Stomach (tissue), 9 donors: ENCODE results near the gene DNAH1. TPM values are rescaled to one million over a fixed set of nuclear protein-coding genes. Genes with fewer than 3 reads are reported as not detected.

Experiments
- DNase-seq, 2 donors: peaks; one replicate each; pipeline versions ENCODE4 v3.0.0 to v3.0.0-alpha.2; 2013 to 2019
- H3K27ac ChIP-seq, 5 donors: fragments of 200-600 bp in 4 of 5; sonication (generic) in 4 of 5; one replicate each; pipeline ENCODE4 v1.5.1; 2013 to 2019; ENCODE audit warnings: mild to moderate bottlenecking in 1 of 5, moderate library complexity in 1 of 5
- H3K27me3 ChIP-seq, 3 donors: fragments of 200-600 bp; sonication (generic); one replicate each; pipeline ENCODE4 v1.5.1; 2017 to 2019; ENCODE audit warnings: mixed run types in 1 of 3
- H3K36me3 ChIP-seq, 4 donors: fragments of 200-600 bp; sonication (generic); 1 replicate in 3 of 4; 2 replicates in 1 of 4; pipeline ENCODE4 v1.5.1; 2016 to 2019
- H3K4me1 ChIP-seq, 4 donors: fragments of 200-600 bp; sonication (generic); one replicate each; pipeline ENCODE4 v1.5.1; 2016 to 2019
- H3K4me3 ChIP-seq, 4 donors: fragments of 200-600 bp; sonication (generic) in 3 of 4; one replicate each; pipeline ENCODE4 v1.5.1; 2016 to 2019; ENCODE audit warnings: mild to moderate bottlenecking in 1 of 4
- H3K9me3 ChIP-seq, 4 donors: fragments of 200-600 bp; sonication (generic); one replicate each; pipeline ENCODE4 v1.5.1; 2016 to 2019
- CTCF ChIP-seq, 7 experiments: fragments of 450-650 bp in 4 of 7; fragments of 200-600 bp in 3 of 7; sonication (generic) in 3 of 7; IDR thresholded peaks; one replicate each; pipeline ENCODE4 v1.5.1; 2016 to 2019; ENCODE audit warnings: antibody characterized with exemption in 7 of 7, control low read depth in 2 of 7, mild to moderate bottlenecking in 1 of 7
- EP300 ChIP-seq: sonication (generic); formaldehyde crosslinking; IDR thresholded peaks from one replicate; pipeline ENCODE4 v1.6.1; 2017; ENCODE audit warnings: antibody characterized with exemption
- POLR2A ChIP-seq, 4 donors: fragments of 450-650 bp; IDR thresholded peaks; one replicate each; pipeline ENCODE4 v1.6.1; 2016; ENCODE audit warnings: antibody characterized with exemption in 4 of 4, control low read depth in 2 of 4, mild to moderate bottlenecking in 1 of 4, moderate library complexity in 1 of 4
- POLR2AphosphoS5 ChIP-seq, 3 donors: sonication (generic); formaldehyde crosslinking; IDR thresholded peaks; one replicate each; pipeline ENCODE4 v1.6.1; 2016; ENCODE audit warnings: antibody characterized with exemption in 3 of 3
- WGBS, 5 donors: extraction: QIAGEN DNeasy Blood & Tissue Kit in 3 of 5; methylation state at CpG; one replicate each; pipeline versions ENCODE4 v1.1.5 to v1.1.7; 2013 to 2018; 5-methylcytosine and 5-hydroxymethylcytosine counted together
- intact Hi-C: fragments of 100-400 bp; cut with DNase I; formaldehyde crosslinking; loops from one replicate; pipeline ENCODE4 v1.15.1; 2023; ENCODE audit warnings: low total_unique reads
- polyA plus RNA-seq, 3 donors: library from polyadenylated mRNA; stranded (reverse); fragments of 200-250 nt; gene quantifications; one replicate each; pipeline ENCODE4 v1.2.3, GENCODE V29; 2013
- total RNA-seq, 5 donors: library from RNA; depleted of rRNA; stranded (reverse); fragments of >200 nt; gene quantifications; one replicate each; pipeline versions ENCODE4 v1.1.0 to v1.2.3, GENCODE V29; 2014 to 2016
- donor health status: healthy with polysubstance abuse.
- donor health status: Bipolar disorder and iron deficiency.
- donor health status: healthy.

The DNAH1 gene
- total and polyA plus RNA-seq, 8 donors: 1.9 to 57.6 (median 8.2) TPM

- Histone ChIP-seq H3K36me3 (no peaks in the 10 kb centered on the region), H3K27ac (no peak overlapping the region), H3K27me3 (no peaks in the 10 kb centered on the region), H3K4me1 (peaks cover 0 to 18% (median 13%) of the 10 kb centered on the region in 4 donors), H3K4me3 (peak overlapping the region; percentile 2 to 37 (median 24)), H3K9me3 (no peaks in the 10 kb centered on the region)
- WGBS, 5 donors: 80 to 90% (median 90%) methylated on average over 24 to 25 of the region's 25 CpGs
- intact Hi-C loops: no loop called here
- no peak for DNase-seq
- TF ChIP-seq POLR2A (IDR thresholded peaks at IDR 0.05): no peak
- no peak for TF ChIP-seq POLR2AphosphoS5 (IDR thresholded peaks at IDR 0.05)
- no peak for TF ChIP-seq EP300
- TF ChIP-seq CTCF (IDR thresholded peaks at IDR 0.05): no peak
These were observed 127.9 kb downstream of the DNAH1 start for GRCh38 chr3:52443791-52444687.

- intact Hi-C loops: no loop called here
- no peaks in the 10 kb centered on the region for H3K36me3 ChIP-seq
- peak within 1 kb of the TSS in 2 of 5 donors; percentile 35 to 39 for H3K27ac ChIP-seq
- TF ChIP-seq POLR2AphosphoS5 (IDR thresholded peaks at IDR 0.05): peak; percentile 21 to 72 (median 71)
- peak in 1 of 4 donors; percentile 33 for TF ChIP-seq POLR2A (IDR thresholded peaks at IDR 0.05)
- peak in 5 of 7 experiments; percentile 69 to 80 (median 74) for TF ChIP-seq CTCF (IDR thresholded peaks at IDR 0.05)
- TF ChIP-seq EP300: no peak
- no peaks in the 10 kb centered on the region for H3K27me3 ChIP-seq
- WGBS, 5 donors: 18 to 25% (median 22%) methylated on average over 11 to 19 of the region's 19 CpGs
- peak within 1 kb of the TSS; percentile 2 to 37 (median 30) for H3K4me3 ChIP-seq
- peak; percentile 90 to 92 for DNase-seq
- H3K4me1 ChIP-seq: peaks cover 4 to 27% (median 19%) of the 10 kb centered on the region in 4 donors
- H3K9me3 ChIP-seq: no peaks in the 10 kb centered on the region
These were observed 129.0 kb downstream of the DNAH1 start, which contains the start of gene SEMA3G for GRCh38 chr3:52444860-52445793. SEMA3G (minus strand) TSS chr3:52445103; CDS start chr3:52445027, 76 bp downstream.

GRCh38 chr3:52446042-52446441, 129.9 kb downstream of the DNAH1 start:
- 79 to 100% (median 87%) methylated on average over 2 to 4 of the region's 4 CpGs for WGBS, 5 donors
- no peak overlapping the region for H3K27ac ChIP-seq
- peaks cover 4 to 33% (median 22%) of the 10 kb centered on the region in 4 donors for H3K4me1 ChIP-seq
- H3K9me3 ChIP-seq: no peaks in the 10 kb centered on the region
- TF ChIP-seq POLR2A (IDR thresholded peaks at IDR 0.05): no peak
- no peak for TF ChIP-seq POLR2AphosphoS5 (IDR thresholded peaks at IDR 0.05)
- no peak for TF ChIP-seq CTCF (IDR thresholded peaks at IDR 0.05)
- no peak for TF ChIP-seq EP300
- no peaks in the 10 kb centered on the region for H3K27me3 ChIP-seq
- no peak overlapping the region for H3K4me3 ChIP-seq
- DNase-seq: peak in 1 of 2 donors; percentile 2
- intact Hi-C loops: no loop called here
- no peaks in the 10 kb centered on the region for H3K36me3 ChIP-seq
